HG02840 (cell line): Measurements from ENCODE around the gene FAM180A.
"Not testable (repeated sequence)": the region's sequence is repeated elsewhere in the genome, so short reads cannot be mapped to it uniquely, and the experiment has no call there.

Experiments
- ATAC-seq: cut with Tn5 transposase; IDR thresholded peaks from one replicate; pipeline ENCODE4 v1.9.1; 2021; ENCODE audit warnings: mild to moderate bottlenecking, moderate library complexity, moderate number of reproducible peaks; ENCODE audit not compliant: unreplicated experiment, low FRiP score

FAM180A gene

GRCh38 chr7:135748770-135749169, at the start of gene FAM180A:
Gene FAM180A (minus strand): TSS chr7:135748813. CDS start chr7:135748580, 233 bp downstream.
- no peak for ATAC-seq

- no peak for ATAC-seq
Measured at GRCh38 chr7:135798095-135798494, 49.5 kb upstream of the FAM180A start.

GRCh38 chr7:135795846-135796570, 47.4 kb upstream of the FAM180A start:
- ATAC-seq, result no peak

- no peak for ATAC-seq
Measured at GRCh38 chr7:135793841-135794240, 45.2 kb upstream of the FAM180A start.

- ATAC-seq, result no peak
Measured at GRCh38 chr7:135792866-135793265, 44.3 kb upstream of the FAM180A start.

- ATAC-seq, result no peak
Measured at GRCh38 chr7:135792363-135792668, 43.7 kb upstream of the FAM180A start.

- ATAC-seq, result no peak
Measured at GRCh38 chr7:135791543-135792362, 43.1 kb upstream of the FAM180A start.

- ATAC-seq, result no peak
Measured at GRCh38 chr7:135790371-135790977, 41.9 kb upstream of the FAM180A start.

- no peak for ATAC-seq
Measured at GRCh38 chr7:135789956-135790355, 41.3 kb upstream of the FAM180A start.

GRCh38 chr7:135789431-135789830, 40.8 kb upstream of the FAM180A start:
- ATAC-seq, result no peak

GRCh38 chr7:135786911-135787310, 38.3 kb upstream of the FAM180A start:
- no peak for ATAC-seq

GRCh38 chr7:135785065-135785464, 36.5 kb upstream of the FAM180A start:
- ATAC-seq, result no peak

- ATAC-seq, result no peak
Measured at GRCh38 chr7:135784013-135784412, 35.4 kb upstream of the FAM180A start.

GRCh38 chr7:135782801-135783200, 34.2 kb upstream of the FAM180A start:
- no peak for ATAC-seq

GRCh38 chr7:135782377-135782776, 33.8 kb upstream of the FAM180A start:
- no peak for ATAC-seq

GRCh38 chr7:135777626-135778398, 29.2 kb upstream of the FAM180A start:
- no peak for ATAC-seq

GRCh38 chr7:135775915-135776314, 27.3 kb upstream of the FAM180A start:
- not testable (repeated sequence) for ATAC-seq

- ATAC-seq, result no peak
Measured at GRCh38 chr7:135775230-135775629, 26.6 kb upstream of the FAM180A start.

GRCh38 chr7:135774284-135774683, 25.7 kb upstream of the FAM180A start:
- no peak for ATAC-seq

- ATAC-seq, result no peak
Measured at GRCh38 chr7:135773464-135773863, 24.9 kb upstream of the FAM180A start.
